Skeletal muscle satellite cell (primary cell): Measurements from ENCODE around the gene TDRD12.
"Not testable (repeated sequence)": the region's sequence is repeated elsewhere in the genome, so short reads cannot be mapped to it uniquely, and the experiment has no call there.

ENCODE experiments used
- H3K27me3 ChIP-seq: 2 replicates; pipeline ENCODE4 v1.7.0; 2013; ENCODE audit warnings: low read length; ENCODE audit not compliant: control insufficient read depth, insufficient read depth
- H3K36me3 ChIP-seq: 2 replicates; pipeline ENCODE4 v1.7.0; 2013; ENCODE audit warnings: mild to moderate bottlenecking, control low read depth, low read length; ENCODE audit not compliant: insufficient read depth
- H3K4me1 ChIP-seq: 2 replicates; pipeline ENCODE4 v1.7.0; 2013; ENCODE audit warnings: low read length; ENCODE audit not compliant: control insufficient read depth, insufficient read depth
- H3K4me2 ChIP-seq: 2 replicates; pipeline ENCODE4 v1.7.0; 2013; ENCODE audit warnings: mild to moderate bottlenecking, low read length
- H3K4me3 ChIP-seq: 2 replicates; pipeline ENCODE4 v1.7.0; 2013; ENCODE audit warnings: low read length
- H3K9ac ChIP-seq: 2 replicates; pipeline ENCODE4 v1.7.0; 2013; ENCODE audit warnings: mild to moderate bottlenecking, low read depth, low read length, moderate library complexity
- H3K9me3 ChIP-seq: replicated peaks from 2 replicates; pipeline ENCODE4 v1.7.0; 2013; ENCODE audit warnings: mild to moderate bottlenecking, control low read depth, low read length

The TDRD12 gene

GRCh38 chr19:32677657-32678056, 41.9 kb upstream of the TDRD12 start:
- Histone ChIP-seq H3K4me2 (peak overlapping the region; percentile 34), H3K9me3 (no peaks in the 10 kb centered on the region), H3K27me3 (peaks cover 26% of the 10 kb centered on the region), H3K4me3 (no peak overlapping the region), H3K36me3 (no peaks in the 10 kb centered on the region), H3K9ac (no peak overlapping the region), H3K4me1 (peaks cover 24% of the 10 kb centered on the region)

- Histone ChIP-seq H3K4me3 (no peak overlapping the region), H3K4me2 (no peak overlapping the region), H3K9ac (no peak overlapping the region), H3K36me3 (no peaks in the 10 kb centered on the region), H3K9me3 (no peaks in the 10 kb centered on the region), H3K4me1 (peaks cover 8% of the 10 kb centered on the region), H3K27me3 (peaks cover 23% of the 10 kb centered on the region)
Observed at GRCh38 chr19:32680986-32681385, 38.6 kb upstream of the TDRD12 start.

- Histone ChIP-seq H3K9me3 (no peaks in the 10 kb centered on the region), H3K4me1 (peaks cover 5% of the 10 kb centered on the region), H3K4me3 (no peak overlapping the region), H3K27me3 (peaks cover 10% of the 10 kb centered on the region), H3K9ac (no peak overlapping the region), H3K36me3 (no peaks in the 10 kb centered on the region), H3K4me2 (no peak overlapping the region)
Observed at GRCh38 chr19:32682317-32682716, 37.2 kb upstream of the TDRD12 start.

GRCh38 chr19:32686847-32687475, 32.6 kb upstream of the TDRD12 start:
- H3K9me3 ChIP-seq: no peaks in the 10 kb centered on the region
- H3K4me2 ChIP-seq: no peak overlapping the region
- H3K4me3 ChIP-seq: no peak overlapping the region
- H3K36me3 ChIP-seq: no peaks in the 10 kb centered on the region
- peaks cover 19% of the 10 kb centered on the region for H3K4me1 ChIP-seq
- H3K9ac ChIP-seq: no peak overlapping the region
- H3K27me3 ChIP-seq: peaks cover 3% of the 10 kb centered on the region

- H3K4me2 ChIP-seq: no peak overlapping the region
- no peaks in the 10 kb centered on the region for H3K27me3 ChIP-seq
- peaks cover 21% of the 10 kb centered on the region for H3K4me1 ChIP-seq
- H3K36me3 ChIP-seq: no peaks in the 10 kb centered on the region
- no peak overlapping the region for H3K4me3 ChIP-seq
- no peak overlapping the region for H3K9ac ChIP-seq
- no peaks in the 10 kb centered on the region for H3K9me3 ChIP-seq
Observed at GRCh38 chr19:32687681-32688080, 31.9 kb upstream of the TDRD12 start.

- no peaks in the 10 kb centered on the region for H3K36me3 ChIP-seq
- no peak overlapping the region for H3K4me2 ChIP-seq
- H3K4me3 ChIP-seq: no peak overlapping the region
- no peaks in the 10 kb centered on the region for H3K27me3 ChIP-seq
- no peaks in the 10 kb centered on the region for H3K9me3 ChIP-seq
- no peak overlapping the region for H3K9ac ChIP-seq
- H3K4me1 ChIP-seq: peaks cover 28% of the 10 kb centered on the region
Observed at GRCh38 chr19:32688311-32688710, 31.3 kb upstream of the TDRD12 start.

GRCh38 chr19:32691291-32691951, 28.1 kb upstream of the TDRD12 start, which contains the start of gene NUDT19:
TSS of gene NUDT19 (plus strand) at chr19:32691821. CDS start at chr19:32691961, 140 bp downstream.
- H3K4me2 ChIP-seq: peak within 1 kb of the TSS; percentile 87
- no peaks in the 10 kb centered on the region for H3K9me3 ChIP-seq
- peak within 1 kb of the TSS; percentile 87 for H3K4me3 ChIP-seq
- H3K36me3 ChIP-seq: peaks cover 6% of the 10 kb centered on the region
- H3K9ac ChIP-seq: peak within 1 kb of the TSS; percentile 94
- H3K27me3 ChIP-seq: no peaks in the 10 kb centered on the region
- H3K4me1 ChIP-seq: peaks cover 32% of the 10 kb centered on the region

GRCh38 chr19:32691952-32692726, 27.4 kb upstream of the TDRD12 start:
- peak overlapping the region; percentile 94 for H3K9ac ChIP-seq

GRCh38 chr19:32692727-32693061, 26.9 kb upstream of the TDRD12 start:
- no peaks in the 10 kb centered on the region for H3K9me3 ChIP-seq
- peak overlapping the region; percentile 87 for H3K4me3 ChIP-seq
- peak overlapping the region; percentile 87 for H3K4me2 ChIP-seq
- H3K4me1 ChIP-seq: peaks cover 32% of the 10 kb centered on the region
- no peaks in the 10 kb centered on the region for H3K27me3 ChIP-seq
- H3K9ac ChIP-seq: peak overlapping the region; percentile 94
- peaks cover 13% of the 10 kb centered on the region for H3K36me3 ChIP-seq

More at GRCh38 chr19:32691952-32692726, 27.4 kb upstream of the TDRD12 start:
- H3K27me3 ChIP-seq: no peaks in the 10 kb centered on the region
- peaks cover 12% of the 10 kb centered on the region for H3K36me3 ChIP-seq
- H3K9me3 ChIP-seq: no peaks in the 10 kb centered on the region
- H3K4me3 ChIP-seq: peak overlapping the region; percentile 87
- peak overlapping the region; percentile 87 for H3K4me2 ChIP-seq
- peaks cover 32% of the 10 kb centered on the region for H3K4me1 ChIP-seq

GRCh38 chr19:32693151-32694108, 26.1 kb upstream of the TDRD12 start:
- peak overlapping the region; percentile 94 for H3K9ac ChIP-seq
- H3K36me3 ChIP-seq: peaks cover 14% of the 10 kb centered on the region
- not testable (repeated sequence) for H3K9me3 ChIP-seq, H3K27me3 ChIP-seq
- peaks cover 32% of the 10 kb centered on the region for H3K4me1 ChIP-seq
- H3K4me3 ChIP-seq: peak overlapping the region; percentile 87
- peak overlapping the region; percentile 87 for H3K4me2 ChIP-seq

- Histone ChIP-seq H3K36me3 (peaks cover 22% of the 10 kb centered on the region), H3K4me3 (peak overlapping the region; percentile 42), H3K4me2 (peak overlapping the region; percentile 87), H3K4me1 (peaks cover 32% of the 10 kb centered on the region)
- not testable (repeated sequence) for H3K27me3 ChIP-seq, H3K9me3 ChIP-seq, H3K9ac ChIP-seq
Observed at GRCh38 chr19:32694316-32694715, 25.3 kb upstream of the TDRD12 start.
